Body of pancreas (tissue), 4 donors: ENCODE measurements around the gene ALPG. TPM values are rescaled to one million over a fixed set of nuclear protein-coding genes. Genes with fewer than 3 reads are reported as not detected.
"Not testable (repeated sequence)": the region's sequence is repeated elsewhere in the genome, so short reads cannot be mapped to it uniquely, and the experiment has no call there.

Experiments used
- ATAC-seq: fragments of 150-250 bp; one replicate; pipeline ENCODE4 v1.9.1; 2016
- DNase-seq, 4 donors: peaks; one replicate each; pipeline ENCODE4 v3.0.0-alpha.2; 2019
- H3K27ac ChIP-seq, 4 donors: fragments of 200-600 bp; sonication (generic); 1 replicate in 3 of 4; 2 replicates in 1 of 4; pipeline versions ENCODE4 v1.5.1 to v1.6.1; 2016 to 2019; ENCODE audit warnings: mild to moderate bottlenecking in 1 of 4, mixed read lengths in 1 of 4, moderate library complexity in 1 of 4
- H3K27me3 ChIP-seq, 2 donors: fragments of 200-600 bp; sonication (generic); one replicate each; pipeline ENCODE4 v1.6.0; 2016; ENCODE audit warnings: mild to moderate bottlenecking in 1 of 2
- H3K36me3 ChIP-seq, 2 donors: fragments of 200-600 bp; sonication (generic); replicated peaks in 1 of 2; 2 replicates each; pipeline ENCODE4 v1.5.1; 2016; ENCODE audit warnings: low read depth in 2 of 2; ENCODE audit not compliant: insufficient read depth in 1 of 2
- H3K4me1 ChIP-seq: fragments of 200-600 bp; sonication (generic); one replicate; pipeline ENCODE4 v1.6.0; 2016
- H3K4me3 ChIP-seq, 2 donors: fragments of 200-600 bp; sonication (generic); 1 replicate in 1 of 2; 2 replicates in 1 of 2; pipeline ENCODE4 v1.5.1; 2016 to 2019
- H3K9me3 ChIP-seq, 3 donors: fragments of 200-600 bp; sonication (generic); 1 replicate in 2 of 3; 2 replicates in 1 of 3; pipeline ENCODE4 v1.5.1; 2016
- POLR2A ChIP-seq, 3 donors: fragments of 450-650 bp; IDR thresholded peaks; one replicate each; pipeline ENCODE4 v1.6.1; 2016; ENCODE audit warnings: antibody characterized with exemption in 3 of 3, mild to moderate bottlenecking in 2 of 3
- WGBS, 2 donors: methylation state at CpG; one replicate each; pipeline ENCODE4 v1.1.5; 2017; 5-methylcytosine and 5-hydroxymethylcytosine counted together
- intact Hi-C: fragments of 100-400 bp; cut with DNase I; formaldehyde crosslinking; loops from one replicate; pipeline ENCODE4 v1.15.1; 2023
- total RNA-seq, 2 donors: library from RNA; depleted of rRNA; stranded (reverse); fragments of >200 nt; gene quantifications; one replicate each; pipeline ENCODE4 v1.1.0, GENCODE V29; 2016
- TF ChIP-seq, protein P1 (sequence below), 7 experiments: fragments of 450-650 bp in 4 of 7; fragments of 200-600 bp in 3 of 7; sonication (generic) in 3 of 7; IDR thresholded peaks; one replicate each; pipeline ENCODE4 v1.5.1; 2016 to 2019; ENCODE audit warnings: antibody characterized with exemption in 7 of 7

Gene ALPG
- total RNA-seq, 2 donors from 2014 or later = not detected

DNA sequence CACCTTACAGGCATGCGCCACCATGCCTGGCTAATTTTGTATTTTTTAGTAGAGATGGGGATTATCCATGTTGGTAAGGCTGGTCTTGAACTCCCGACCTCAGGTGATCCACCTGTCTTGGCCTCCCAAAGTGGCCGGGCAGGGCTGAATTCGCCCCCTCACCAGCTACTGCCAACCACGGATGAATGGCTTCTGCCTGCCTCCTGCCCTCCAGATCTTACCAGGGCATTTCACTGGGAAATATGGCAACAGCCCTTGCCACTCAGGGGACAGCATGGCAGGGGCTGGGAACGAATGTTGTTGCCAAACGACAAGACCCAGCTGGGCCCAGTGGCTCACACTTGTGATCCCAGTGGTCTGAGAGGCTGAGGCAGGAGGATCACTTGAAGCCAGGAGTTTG lies 29.9 kb upstream of the ALPG start:
- H3K9me3 ChIP-seq = no peaks in the 10 kb centered on the region
- whole genome bisulfite sequencing, 2 donors = 76% methylated on average over 4 to 7 of the region's 7 CpGs
- H3K4me3 ChIP-seq = no peak overlapping the region
- intact Hi-C loops = no loop called here
- no peaks in the 10 kb centered on the region for H3K4me1 ChIP-seq
- no peak overlapping the region for H3K27ac ChIP-seq
- ATAC-seq = no peak
- no peak for DNase-seq
- TF ChIP-seq, protein P1, sequence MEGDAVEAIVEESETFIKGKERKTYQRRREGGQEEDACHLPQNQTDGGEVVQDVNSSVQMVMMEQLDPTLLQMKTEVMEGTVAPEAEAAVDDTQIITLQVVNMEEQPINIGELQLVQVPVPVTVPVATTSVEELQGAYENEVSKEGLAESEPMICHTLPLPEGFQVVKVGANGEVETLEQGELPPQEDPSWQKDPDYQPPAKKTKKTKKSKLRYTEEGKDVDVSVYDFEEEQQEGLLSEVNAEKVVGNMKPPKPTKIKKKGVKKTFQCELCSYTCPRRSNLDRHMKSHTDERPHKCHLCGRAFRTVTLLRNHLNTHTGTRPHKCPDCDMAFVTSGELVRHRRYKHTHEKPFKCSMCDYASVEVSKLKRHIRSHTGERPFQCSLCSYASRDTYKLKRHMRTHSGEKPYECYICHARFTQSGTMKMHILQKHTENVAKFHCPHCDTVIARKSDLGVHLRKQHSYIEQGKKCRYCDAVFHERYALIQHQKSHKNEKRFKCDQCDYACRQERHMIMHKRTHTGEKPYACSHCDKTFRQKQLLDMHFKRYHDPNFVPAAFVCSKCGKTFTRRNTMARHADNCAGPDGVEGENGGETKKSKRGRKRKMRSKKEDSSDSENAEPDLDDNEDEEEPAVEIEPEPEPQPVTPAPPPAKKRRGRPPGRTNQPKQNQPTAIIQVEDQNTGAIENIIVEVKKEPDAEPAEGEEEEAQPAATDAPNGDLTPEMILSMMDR (IDR thresholded peaks at IDR 0.05) = no peak
- no peak for TF ChIP-seq POLR2A (IDR thresholded peaks at IDR 0.05)
- H3K27me3 ChIP-seq = no peaks in the 10 kb centered on the region
- H3K36me3 ChIP-seq = no peaks in the 10 kb centered on the region

DNA sequence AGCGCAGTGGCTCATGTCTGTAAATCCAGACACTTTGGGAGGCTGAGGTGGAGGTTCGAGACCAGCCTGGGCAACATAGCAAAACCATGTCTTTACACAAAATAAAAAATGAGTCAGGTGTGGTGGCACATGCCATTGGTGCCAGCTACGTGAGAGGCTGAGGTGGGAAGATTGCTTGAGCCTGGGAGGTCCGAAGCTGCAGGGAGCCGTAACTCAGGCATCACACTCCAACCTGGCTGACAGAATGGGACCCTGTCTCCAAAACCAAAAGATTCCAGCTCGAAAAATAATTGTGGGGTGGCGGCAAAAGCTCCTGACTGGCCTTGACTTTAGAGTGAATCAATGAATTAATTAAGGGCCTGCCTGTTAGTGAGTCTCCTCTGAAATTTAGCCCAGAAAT lies 29.3 kb upstream of the ALPG start:
- H3K36me3 ChIP-seq = no peaks in the 10 kb centered on the region
- 82 to 87% methylated on average over 7 of the region's 7 CpGs for WGBS, 2 donors
- H3K27me3 ChIP-seq = no peaks in the 10 kb centered on the region
- H3K9me3 ChIP-seq = no peaks in the 10 kb centered on the region
- DNase-seq (no peak), ATAC-seq (no peak)
- TF ChIP-seq POLR2A (IDR thresholded peaks at IDR 0.05) = no peak
- TF ChIP-seq, protein P1 (IDR thresholded peaks at IDR 0.05) = no peak
- H3K4me3 ChIP-seq = no peak overlapping the region
- intact Hi-C loops = no loop called here
- no peaks in the 10 kb centered on the region for H3K4me1 ChIP-seq
- no peak overlapping the region for H3K27ac ChIP-seq

DNA sequence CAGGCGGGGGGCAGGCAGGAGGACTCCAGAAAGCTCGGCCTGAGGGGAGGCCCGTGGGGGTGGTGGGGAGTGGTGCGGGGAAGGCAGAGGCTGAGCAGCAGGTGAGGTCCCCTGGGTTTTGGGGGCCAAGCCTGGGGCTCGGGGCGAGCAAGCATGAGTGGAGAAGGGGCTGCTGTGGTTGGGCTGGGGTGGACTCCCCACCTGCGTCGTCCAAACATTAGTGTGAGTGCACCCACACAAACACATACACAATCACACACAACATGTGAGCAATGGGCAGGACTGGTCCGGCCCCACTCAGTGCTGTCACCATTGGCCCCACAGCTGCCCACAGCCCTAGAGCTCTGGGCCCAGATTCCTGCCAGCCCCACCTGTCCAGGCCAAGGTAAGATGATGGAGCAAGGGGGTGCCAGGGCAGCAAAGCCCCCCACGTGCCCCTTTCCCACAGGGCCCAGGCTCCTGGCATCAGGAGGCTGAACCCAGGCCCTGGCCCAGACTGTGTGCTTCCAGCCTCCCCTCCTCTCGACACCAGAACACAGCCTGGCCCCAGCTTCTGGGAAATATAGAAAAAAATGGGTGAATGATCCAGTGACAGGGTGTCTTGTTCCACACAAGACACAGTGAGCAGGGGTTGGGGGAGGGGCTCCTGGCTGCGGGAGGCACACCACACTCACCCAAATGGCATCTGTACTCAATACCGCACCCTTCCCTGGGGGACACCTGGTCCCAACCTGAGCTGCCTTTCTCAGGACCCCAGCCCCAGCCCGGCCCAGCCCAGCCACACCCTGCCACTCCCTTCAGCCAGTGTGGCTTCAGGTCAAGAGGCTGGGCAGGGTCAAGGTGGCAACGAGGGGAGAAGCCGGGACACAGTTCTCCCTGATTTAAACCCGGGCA lies 28.6 kb upstream of the ALPG start:
- intact Hi-C loops = no loop called here
- DNase-seq (no peak), ATAC-seq (no peak)
- H3K4me3 ChIP-seq = no peak overlapping the region
- H3K9me3 ChIP-seq = no peaks in the 10 kb centered on the region
- WGBS, 2 donors = 73 to 80% methylated on average over 9 to 17 of the region's 17 CpGs
- no peaks in the 10 kb centered on the region for H3K27me3 ChIP-seq
- no peaks in the 10 kb centered on the region for H3K36me3 ChIP-seq
- no peaks in the 10 kb centered on the region for H3K4me1 ChIP-seq
- TF ChIP-seq, protein P1 (IDR thresholded peaks at IDR 0.05) = no peak
- TF ChIP-seq POLR2A (IDR thresholded peaks at IDR 0.05) = no peak
- H3K27ac ChIP-seq = no peak overlapping the region

DNA sequence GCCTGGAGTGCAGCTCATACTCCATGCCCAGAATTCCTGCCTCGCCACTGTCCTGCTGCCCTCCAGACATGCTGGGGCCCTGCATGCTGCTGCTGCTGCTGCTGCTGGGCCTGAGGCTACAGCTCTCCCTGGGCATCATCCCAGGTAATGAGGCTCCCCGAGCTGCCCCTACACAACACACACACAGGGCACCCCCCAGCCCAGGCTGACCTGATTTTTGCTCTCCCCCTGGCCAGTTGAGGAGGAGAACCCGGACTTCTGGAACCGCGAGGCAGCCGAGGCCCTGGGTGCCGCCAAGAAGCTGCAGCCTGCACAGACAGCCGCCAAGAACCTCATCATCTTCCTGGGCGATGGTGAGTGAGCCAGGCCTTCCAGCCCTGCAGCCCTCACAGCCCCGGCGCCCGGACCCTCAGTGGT lies 27.9 kb upstream of the ALPG start, which contains the start of gene ALPP:
Gene ALPP, plus strand, starts transcription at position 17 of the 417 bp plus-strand sequence. Its CDS starts 52 bp downstream, at position 69.
- H3K27me3 ChIP-seq, H3K4me3 ChIP-seq, H3K27ac ChIP-seq, H3K36me3 ChIP-seq, intact Hi-C loops, H3K4me1 ChIP-seq, H3K9me3 ChIP-seq, DNase-seq, ATAC-seq: not testable (repeated sequence)
- 88% methylated on average over 12 of the region's 12 CpGs; no CpG with 5 or more reads in 1 of the 2 donors for WGBS, 2 donors

DNA sequence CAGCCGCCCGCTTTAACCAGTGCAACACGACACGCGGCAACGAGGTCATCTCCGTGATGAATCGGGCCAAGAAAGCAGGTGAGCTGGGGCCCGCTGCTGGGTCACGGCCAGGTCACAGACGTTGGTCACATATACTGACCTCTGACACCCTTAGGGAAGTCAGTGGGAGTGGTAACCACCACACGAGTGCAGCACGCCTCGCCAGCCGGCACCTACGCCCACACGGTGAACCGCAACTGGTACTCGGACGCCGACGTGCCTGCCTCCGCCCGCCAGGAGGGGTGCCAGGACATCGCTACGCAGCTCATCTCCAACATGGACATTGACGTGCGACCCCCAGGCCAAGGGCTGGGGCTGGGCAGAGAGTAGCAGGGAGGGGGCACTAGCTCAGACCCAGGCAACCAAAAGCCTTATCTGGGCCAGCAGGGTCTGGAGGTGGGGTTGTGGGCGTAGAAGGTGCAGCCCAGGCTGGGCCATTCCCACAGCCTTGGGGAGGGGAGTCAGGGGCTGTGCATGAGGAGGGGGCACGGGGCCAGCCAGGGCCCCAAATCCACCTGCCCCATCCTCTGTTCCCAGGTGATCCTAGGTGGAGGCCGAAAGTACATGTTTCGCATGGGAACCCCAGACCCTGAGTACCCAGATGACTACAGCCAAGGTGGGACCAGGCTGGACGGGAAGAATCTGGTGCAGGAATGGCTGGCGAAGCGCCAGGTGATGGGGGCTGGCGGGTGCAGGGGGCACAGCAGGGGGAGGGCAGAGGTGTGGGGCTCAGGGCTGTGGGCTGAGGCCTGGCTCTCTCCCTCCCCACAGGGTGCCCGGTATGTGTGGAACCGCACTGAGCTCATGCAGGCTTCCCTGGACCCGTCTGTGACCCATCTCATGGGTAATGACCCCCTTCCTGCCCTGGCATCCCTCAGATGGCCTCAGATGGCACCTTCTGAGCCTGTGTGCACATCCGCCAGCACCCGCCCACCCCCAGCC lies 26.7 kb upstream of the ALPG start:
- H3K9me3 ChIP-seq, H3K27ac ChIP-seq, H3K36me3 ChIP-seq, H3K4me3 ChIP-seq, H3K4me1 ChIP-seq, DNase-seq, H3K27me3 ChIP-seq, intact Hi-C loops, ATAC-seq: not testable (repeated sequence)
- 77 to 82% methylated on average over 12 to 26 of the region's 41 CpGs for WGBS, 2 donors

DNA sequence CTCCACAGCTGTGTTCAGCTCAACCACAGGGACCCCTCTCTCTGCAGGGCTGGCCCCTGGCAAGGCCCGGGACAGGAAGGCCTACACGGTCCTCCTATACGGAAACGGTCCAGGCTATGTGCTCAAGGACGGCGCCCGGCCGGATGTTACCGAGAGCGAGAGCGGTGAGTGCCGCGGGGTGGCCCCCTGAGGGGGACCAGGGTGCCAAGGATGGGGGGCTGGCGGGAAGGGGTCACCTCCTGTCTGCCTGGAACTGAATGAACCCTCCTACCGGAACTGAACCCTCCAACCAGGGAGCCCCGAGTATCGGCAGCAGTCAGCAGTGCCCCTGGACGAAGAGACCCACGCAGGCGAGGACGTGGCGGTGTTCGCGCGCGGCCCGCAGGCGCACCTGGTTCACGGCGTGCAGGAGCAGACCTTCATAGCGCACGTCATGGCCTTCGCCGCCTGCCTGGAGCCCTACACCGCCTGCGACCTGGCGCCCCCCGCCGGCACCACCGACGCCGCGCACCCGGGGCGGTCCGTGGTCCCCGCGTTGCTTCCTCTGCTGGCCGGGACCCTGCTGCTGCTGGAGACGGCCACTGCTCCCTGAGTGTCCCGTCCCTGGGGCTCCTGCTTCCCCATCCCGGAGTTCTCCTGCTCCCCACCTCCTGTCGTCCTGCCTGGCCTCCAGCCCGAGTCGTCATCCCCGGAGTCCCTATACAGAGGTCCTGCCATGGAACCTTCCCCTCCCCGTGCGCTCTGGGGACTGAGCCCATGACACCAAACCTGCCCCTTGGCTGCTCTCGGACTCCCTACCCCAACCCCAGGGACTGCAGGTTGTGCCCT lies 25.2 kb upstream of the ALPG start:
- H3K27ac ChIP-seq, ATAC-seq, H3K4me3 ChIP-seq, H3K36me3 ChIP-seq, DNase-seq, H3K27me3 ChIP-seq, H3K4me1 ChIP-seq, intact Hi-C loops, H3K9me3 ChIP-seq: not testable (repeated sequence)
- 19% methylated on average over 55 of the region's 59 CpGs; no CpG with 5 or more reads in 1 of the 2 donors for WGBS, 2 donors
